MM.1S (cell line): ENCODE data around the gene PIR.
A peak's percentile ranks its signal among the peaks of the same experiment; 100 is the strongest.

Source experiments
- EZH2 ChIP-seq: fragments of 300-600 bp; sonication (generic); optimal IDR thresholded peaks from 2 replicates; pipeline ENCODE3; 2017; ENCODE audit warnings: low read depth, mild to moderate bottlenecking, antibody characterized with exemption, low read length, mixed read lengths
- EZH2phosphoT487 ChIP-seq: fragments of 300-600 bp; sonication (generic); IDR thresholded peaks from 2 replicates; pipeline ENCODE4 v1.6.1; 2018; ENCODE audit warnings: antibody characterized with exemption, low read length
- TF ChIP-seq, protein P1 (sequence below): fragments of 300-600 bp; sonication (generic); IDR thresholded peaks from 2 replicates; pipeline ENCODE4 v1.5.1; 2016; ENCODE audit warnings: antibody characterized with exemption, low read length, mixed read lengths

DNA sequence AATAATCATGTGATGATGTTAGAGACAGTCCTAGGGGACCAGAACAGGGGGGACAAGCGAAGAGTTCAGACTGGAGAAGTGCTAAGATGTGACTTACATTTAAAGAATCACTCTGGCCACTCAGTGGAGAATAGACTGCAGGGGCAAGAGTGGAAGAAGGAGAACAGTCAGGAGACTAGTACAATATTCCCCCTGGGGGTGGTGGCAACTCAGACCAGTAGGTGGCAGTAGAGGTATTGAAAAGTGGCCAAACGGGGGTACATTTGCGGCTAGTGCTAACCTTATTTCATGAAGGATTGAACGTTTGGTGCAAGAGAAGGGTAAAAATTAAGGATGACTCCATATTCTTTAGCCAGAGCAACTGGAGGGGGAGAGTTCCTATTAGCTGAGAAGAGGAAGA lies 4.7 kb upstream of the PIR start:
- TF ChIP-seq EZH2 (no peak), EZH2phosphoT487 (no peak)
- TF ChIP-seq, protein P1, sequence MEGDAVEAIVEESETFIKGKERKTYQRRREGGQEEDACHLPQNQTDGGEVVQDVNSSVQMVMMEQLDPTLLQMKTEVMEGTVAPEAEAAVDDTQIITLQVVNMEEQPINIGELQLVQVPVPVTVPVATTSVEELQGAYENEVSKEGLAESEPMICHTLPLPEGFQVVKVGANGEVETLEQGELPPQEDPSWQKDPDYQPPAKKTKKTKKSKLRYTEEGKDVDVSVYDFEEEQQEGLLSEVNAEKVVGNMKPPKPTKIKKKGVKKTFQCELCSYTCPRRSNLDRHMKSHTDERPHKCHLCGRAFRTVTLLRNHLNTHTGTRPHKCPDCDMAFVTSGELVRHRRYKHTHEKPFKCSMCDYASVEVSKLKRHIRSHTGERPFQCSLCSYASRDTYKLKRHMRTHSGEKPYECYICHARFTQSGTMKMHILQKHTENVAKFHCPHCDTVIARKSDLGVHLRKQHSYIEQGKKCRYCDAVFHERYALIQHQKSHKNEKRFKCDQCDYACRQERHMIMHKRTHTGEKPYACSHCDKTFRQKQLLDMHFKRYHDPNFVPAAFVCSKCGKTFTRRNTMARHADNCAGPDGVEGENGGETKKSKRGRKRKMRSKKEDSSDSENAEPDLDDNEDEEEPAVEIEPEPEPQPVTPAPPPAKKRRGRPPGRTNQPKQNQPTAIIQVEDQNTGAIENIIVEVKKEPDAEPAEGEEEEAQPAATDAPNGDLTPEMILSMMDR: peak; percentile 63
